Suprapubic skin (tissue), 4 donors: ENCODE data around the gene BLACAT1. TPM values are rescaled to one million over a fixed set of nuclear protein-coding genes. Genes with fewer than 3 reads are reported as not detected.

ENCODE experiments used
- DNase-seq, 2 donors: peaks; one replicate each; pipeline ENCODE4 v3.0.0-alpha.2; 2019; ENCODE audit warnings: low spot score in 2 of 2
- H3K27ac ChIP-seq: fragments of 200-600 bp; sonication (generic); one replicate; pipeline ENCODE4 v1.5.1; 2019
- H3K27me3 ChIP-seq: fragments of 200-600 bp; sonication (generic); one replicate; pipeline ENCODE4 v1.5.1; 2019
- H3K36me3 ChIP-seq: fragments of 200-600 bp; sonication (generic); one replicate; pipeline ENCODE4 v1.5.1; 2019
- H3K4me1 ChIP-seq: fragments of 200-600 bp; sonication (generic); one replicate; pipeline ENCODE4 v1.5.1; 2019
- H3K4me3 ChIP-seq: fragments of 200-600 bp; sonication (generic); one replicate; pipeline ENCODE4 v1.5.1; 2019; ENCODE audit warnings: mild to moderate bottlenecking
- H3K9me3 ChIP-seq: fragments of 200-600 bp; sonication (generic); one replicate; pipeline ENCODE4 v1.5.1; 2019
- EP300 ChIP-seq: sonication (generic); formaldehyde crosslinking; IDR thresholded peaks from one replicate; pipeline ENCODE4 v1.6.1; 2017; ENCODE audit warnings: antibody characterized with exemption
- POLR2A ChIP-seq, 2 donors: fragments of 450-650 bp; IDR thresholded peaks; one replicate each; pipeline ENCODE4 v1.6.1; 2017; ENCODE audit warnings: antibody characterized with exemption in 2 of 2, mild to moderate bottlenecking in 2 of 2, moderate library complexity in 2 of 2
- POLR2AphosphoS5 ChIP-seq, 3 donors: sonication (generic); formaldehyde crosslinking; IDR thresholded peaks; one replicate each; pipeline ENCODE4 v1.6.1; 2017; ENCODE audit warnings: antibody characterized with exemption in 3 of 3
- WGBS: methylation state at CpG from one replicate; pipeline ENCODE4 v1.1.5; 2018; 5-methylcytosine and 5-hydroxymethylcytosine counted together
- total RNA-seq, 4 donors: library from RNA; depleted of rRNA; stranded (reverse); fragments of >200 nt; gene quantifications; one replicate each; pipeline ENCODE4 v1.1.0, GENCODE V29; 2016
- TF ChIP-seq, protein P1 (sequence below), 2 donors: fragments of 200-600 bp in 1 of 2; fragments of 450-650 bp in 1 of 2; sonication (generic) in 1 of 2; IDR thresholded peaks; one replicate each; pipeline ENCODE4 v1.5.1; 2016 to 2019; ENCODE audit warnings: antibody characterized with exemption in 2 of 2, mild to moderate bottlenecking in 1 of 2, moderate library complexity in 1 of 2

BLACAT1 gene
- total RNA-seq, 4 donors from 2014 or later, result not detected

DNA sequence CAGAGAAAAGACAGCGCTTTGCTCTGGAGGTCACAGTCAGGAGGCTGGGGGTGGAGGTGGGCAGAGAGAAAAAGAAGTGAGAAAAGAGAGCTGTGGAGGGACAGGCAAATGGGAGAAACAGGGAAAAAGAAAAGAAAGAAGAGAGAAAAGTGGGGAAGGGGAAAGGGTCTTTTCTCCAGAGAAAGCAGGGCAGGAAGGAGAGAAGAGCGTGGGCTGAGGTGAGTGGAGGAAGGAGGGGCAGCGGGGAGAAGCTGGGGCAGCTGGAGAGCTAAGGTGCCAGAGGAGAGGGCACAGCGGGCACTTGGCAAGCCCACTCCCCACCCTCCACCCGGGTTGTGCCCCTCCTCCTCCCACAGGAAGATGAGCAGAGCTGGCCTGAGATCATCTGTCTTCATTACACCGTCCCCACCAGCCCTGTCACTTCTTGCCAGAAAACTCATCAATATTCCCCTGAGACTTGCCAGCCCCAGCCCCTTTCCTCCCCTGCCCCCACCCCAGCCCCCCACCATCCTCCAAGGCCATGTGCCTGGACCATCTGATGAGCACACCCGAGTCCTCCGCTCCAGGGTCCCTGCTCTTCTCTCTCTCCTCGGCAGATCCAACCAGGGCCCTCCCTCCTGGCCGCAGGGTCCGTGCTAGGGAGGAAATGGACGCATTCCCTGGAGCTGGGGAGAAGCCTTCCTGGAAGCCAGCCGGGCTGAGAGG lies 17.0 kb upstream of the BLACAT1 start:
- Histone ChIP-seq H3K4me1 (no peaks in the 10 kb centered on the region), H3K9me3 (no peaks in the 10 kb centered on the region)
- DNase-seq, result no peak

DNA sequence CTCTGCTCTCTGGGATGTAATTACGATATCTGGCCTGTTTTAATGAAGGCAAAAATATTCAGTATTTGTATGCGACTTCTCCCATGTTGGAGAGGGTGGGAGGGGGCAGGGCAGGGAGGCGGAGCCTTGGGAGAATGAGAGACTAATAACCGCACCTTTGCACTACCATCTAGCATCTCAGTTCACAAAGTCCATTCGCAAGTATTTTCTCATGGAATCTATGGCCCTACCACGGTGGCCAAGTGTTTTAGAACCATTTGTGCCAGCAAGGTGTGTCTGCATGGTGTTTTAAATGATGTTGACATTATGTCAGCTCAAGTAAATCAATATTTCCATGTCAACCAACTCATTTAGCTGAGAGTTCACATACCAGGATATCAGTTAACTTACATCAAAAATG lies 14.3 kb upstream of the BLACAT1 start:
- H3K4me1 ChIP-seq, result no peaks in the 10 kb centered on the region
- no peak overlapping the region for H3K4me3 ChIP-seq
- DNase-seq, result no peak
- H3K27ac ChIP-seq, result no peak overlapping the region
- WGBS, result 87% methylated on average over 6 of the region's 6 CpGs
- H3K9me3 ChIP-seq, result no peaks in the 10 kb centered on the region
- H3K27me3 ChIP-seq, result peaks cover 66% of the 10 kb centered on the region
- no peak for TF ChIP-seq POLR2AphosphoS5 (IDR thresholded peaks at IDR 0.05)
- no peak for TF ChIP-seq POLR2A (IDR thresholded peaks at IDR 0.05)
- no peak for TF ChIP-seq EP300
- TF ChIP-seq, protein P1, sequence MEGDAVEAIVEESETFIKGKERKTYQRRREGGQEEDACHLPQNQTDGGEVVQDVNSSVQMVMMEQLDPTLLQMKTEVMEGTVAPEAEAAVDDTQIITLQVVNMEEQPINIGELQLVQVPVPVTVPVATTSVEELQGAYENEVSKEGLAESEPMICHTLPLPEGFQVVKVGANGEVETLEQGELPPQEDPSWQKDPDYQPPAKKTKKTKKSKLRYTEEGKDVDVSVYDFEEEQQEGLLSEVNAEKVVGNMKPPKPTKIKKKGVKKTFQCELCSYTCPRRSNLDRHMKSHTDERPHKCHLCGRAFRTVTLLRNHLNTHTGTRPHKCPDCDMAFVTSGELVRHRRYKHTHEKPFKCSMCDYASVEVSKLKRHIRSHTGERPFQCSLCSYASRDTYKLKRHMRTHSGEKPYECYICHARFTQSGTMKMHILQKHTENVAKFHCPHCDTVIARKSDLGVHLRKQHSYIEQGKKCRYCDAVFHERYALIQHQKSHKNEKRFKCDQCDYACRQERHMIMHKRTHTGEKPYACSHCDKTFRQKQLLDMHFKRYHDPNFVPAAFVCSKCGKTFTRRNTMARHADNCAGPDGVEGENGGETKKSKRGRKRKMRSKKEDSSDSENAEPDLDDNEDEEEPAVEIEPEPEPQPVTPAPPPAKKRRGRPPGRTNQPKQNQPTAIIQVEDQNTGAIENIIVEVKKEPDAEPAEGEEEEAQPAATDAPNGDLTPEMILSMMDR (IDR thresholded peaks at IDR 0.05), result no peak
- H3K36me3 ChIP-seq, result no peaks in the 10 kb centered on the region

More for the DNA sequence above, 17.0 kb upstream of the BLACAT1 start:
- TF ChIP-seq, protein P1 (IDR thresholded peaks at IDR 0.05), result no peak
- TF ChIP-seq POLR2A (IDR thresholded peaks at IDR 0.05), result no peak
- TF ChIP-seq EP300, result no peak
- no peak for TF ChIP-seq POLR2AphosphoS5 (IDR thresholded peaks at IDR 0.05)
- no peaks in the 10 kb centered on the region for H3K36me3 ChIP-seq
- H3K27ac ChIP-seq, result no peak overlapping the region
- H3K4me3 ChIP-seq, result no peak overlapping the region
- H3K27me3 ChIP-seq, result peaks cover 62% of the 10 kb centered on the region
- 20% methylated on average over 13 of the region's 13 CpGs for WGBS

DNA sequence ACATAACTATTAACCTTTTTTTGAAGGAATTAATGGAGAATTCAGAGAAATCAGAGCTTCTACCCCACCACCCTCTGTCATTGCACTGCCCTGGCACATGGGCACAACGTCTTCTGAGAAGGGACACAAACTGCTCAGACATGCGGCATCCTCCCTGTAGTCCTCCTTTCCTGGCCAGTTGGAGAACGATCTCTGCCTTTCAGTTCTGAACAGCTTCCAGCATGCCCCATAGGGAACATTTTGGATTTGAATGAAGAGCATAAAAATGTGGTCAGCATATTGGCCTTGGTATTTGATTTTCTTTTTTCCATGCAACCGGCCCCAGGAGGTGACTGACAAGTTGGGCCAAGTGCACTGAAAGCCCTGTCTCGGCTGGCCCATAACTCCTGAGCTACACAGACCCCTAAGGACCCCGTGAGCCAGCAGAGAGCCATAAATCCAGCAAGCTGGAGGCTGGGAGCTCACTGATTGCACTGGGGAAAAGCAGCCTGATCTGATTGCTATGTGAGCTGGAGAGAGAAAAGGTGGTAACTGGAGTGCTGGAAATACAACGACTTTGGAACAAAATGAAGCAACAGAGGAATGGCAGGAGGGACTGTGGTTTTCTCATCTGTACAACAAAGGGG lies 10.9 kb upstream of the BLACAT1 start:
- H3K4me3 ChIP-seq, result no peak overlapping the region
- no peak for DNase-seq
- TF ChIP-seq POLR2AphosphoS5 (IDR thresholded peaks at IDR 0.05) (no peak), POLR2A (IDR thresholded peaks at IDR 0.05) (no peak), EP300 (no peak)
- TF ChIP-seq, protein P1 (IDR thresholded peaks at IDR 0.05), result no peak
- no peak overlapping the region for H3K27ac ChIP-seq
- 30% methylated on average over 7 of the region's 7 CpGs for WGBS
- H3K9me3 ChIP-seq, result no peaks in the 10 kb centered on the region
- H3K4me1 ChIP-seq, result no peaks in the 10 kb centered on the region
- peaks cover 59% of the 10 kb centered on the region for H3K27me3 ChIP-seq
- H3K36me3 ChIP-seq, result no peaks in the 10 kb centered on the region

DNA sequence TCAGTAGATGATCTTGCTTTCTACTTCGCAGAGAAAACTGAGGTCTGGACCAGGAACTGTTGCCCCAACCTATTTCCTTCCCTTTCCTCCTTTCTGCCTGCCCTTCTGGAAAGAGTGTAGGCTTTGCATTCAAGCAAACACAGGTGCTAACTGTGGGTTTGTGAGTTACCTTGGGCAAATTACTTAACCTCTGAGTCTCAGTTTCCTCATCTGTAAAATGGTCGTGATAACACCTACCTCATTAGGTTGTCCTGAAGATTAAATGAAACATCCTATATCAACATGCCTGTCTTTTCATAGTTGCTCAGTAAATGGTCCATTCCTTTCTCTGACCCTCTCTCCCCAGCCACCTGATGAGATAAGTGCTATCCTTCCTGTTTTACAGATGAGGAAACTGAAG lies 9.5 kb upstream of the BLACAT1 start:
- H3K27ac ChIP-seq, result no peak overlapping the region
- no peaks in the 10 kb centered on the region for H3K36me3 ChIP-seq
- WGBS, result 83% methylated on average over 2 of the region's 2 CpGs
- H3K4me1 ChIP-seq, result no peaks in the 10 kb centered on the region
- H3K9me3 ChIP-seq, result no peaks in the 10 kb centered on the region
- TF ChIP-seq POLR2AphosphoS5 (IDR thresholded peaks at IDR 0.05) (no peak), POLR2A (IDR thresholded peaks at IDR 0.05) (no peak), EP300 (no peak)
- TF ChIP-seq, protein P1 (IDR thresholded peaks at IDR 0.05), result no peak
- H3K4me3 ChIP-seq, result no peak overlapping the region
- peaks cover 61% of the 10 kb centered on the region for H3K27me3 ChIP-seq
- no peak for DNase-seq

DNA sequence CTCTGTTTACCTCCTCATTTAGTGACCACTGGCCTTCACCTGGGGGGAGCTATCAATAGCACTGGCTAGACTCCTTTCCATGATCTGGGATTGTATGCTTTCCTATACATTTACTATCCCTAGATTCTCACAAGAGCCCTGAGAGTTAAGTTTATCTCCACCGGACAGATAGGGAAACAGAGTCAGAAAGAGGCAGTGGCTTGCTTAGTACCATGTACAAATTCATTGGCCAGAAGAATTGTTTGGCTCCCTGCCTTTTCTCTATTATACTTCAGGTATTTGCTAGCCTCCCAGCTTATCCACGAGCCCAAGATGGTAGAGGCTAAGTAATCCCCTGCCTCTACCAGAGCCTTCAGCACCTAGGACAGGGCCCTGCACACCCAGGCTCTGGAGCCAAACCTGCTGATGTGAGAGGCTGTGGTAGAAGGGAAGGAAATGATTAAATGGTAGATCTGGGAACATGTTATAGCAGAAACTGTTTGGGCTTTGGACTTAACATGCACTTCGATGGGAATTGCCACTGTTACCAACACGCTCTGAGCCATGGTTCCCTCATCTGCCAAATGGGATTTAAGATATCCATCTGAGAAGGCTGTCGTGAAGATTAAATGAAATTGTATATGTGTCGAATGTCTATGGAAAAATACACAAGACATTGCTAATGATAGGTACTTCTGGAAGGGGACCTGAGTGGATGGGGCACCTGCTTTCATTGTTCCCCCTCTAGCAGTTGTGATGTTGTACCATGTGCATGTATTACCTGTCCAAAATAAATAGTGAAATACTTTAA lies 3.1 kb upstream of the BLACAT1 start:
- Histone ChIP-seq H3K9me3 (no peaks in the 10 kb centered on the region), H3K27ac (no peak overlapping the region), H3K27me3 (peaks cover 86% of the 10 kb centered on the region), H3K4me1 (peaks cover 22% of the 10 kb centered on the region), H3K4me3 (no peak overlapping the region), H3K36me3 (no peaks in the 10 kb centered on the region)
- no peak for DNase-seq
- no peak for TF ChIP-seq POLR2AphosphoS5 (IDR thresholded peaks at IDR 0.05)
- no peak for TF ChIP-seq EP300
- TF ChIP-seq, protein P1 (IDR thresholded peaks at IDR 0.05), result no peak
- TF ChIP-seq POLR2A (IDR thresholded peaks at IDR 0.05), result no peak
- 54% methylated on average over 6 of the region's 6 CpGs for WGBS
